ENCODE data around the gene SYF2.

- TF ChIP-seq CEBPB (IDR thresholded peaks at IDR 0.05; ENCODE audit: borderline replicate concordance, low read depth, low read length) (no peak), CTCF (CRISPR knock-in tag; IDR thresholded peaks at IDR 0.05) (no peak), EZH2 (conservative IDR thresholded peaks at IDR 0.05; ENCODE audit: low read depth, low read length) (no peak), ATF6 (CRISPR knock-in tag; conservative IDR thresholded peaks at IDR 0.05) (no peak), IKZF1 (IDR thresholded peaks at IDR 0.05) (no peak), ZKSCAN8 (CRISPR knock-in tag; IDR thresholded peaks at IDR 0.05; ENCODE audit: borderline replicate concordance) (no peak), ZKSCAN5 (CRISPR knock-in tag; IDR thresholded peaks at IDR 0.05) (no peak), FOXA1 (IDR thresholded peaks at IDR 0.05) (no peak), FOXA1 (CRISPR knock-in tag; IDR thresholded peaks at IDR 0.05) (no peak), SMAD3 (CRISPR knock-in tag; IDR thresholded peaks at IDR 0.05) (no peak), FOXP1 (IDR thresholded peaks at IDR 0.05) (no peak), FOXP1 (CRISPR knock-in tag; IDR thresholded peaks at IDR 0.05) (no peak), MAZ (IDR thresholded peaks at IDR 0.05; ENCODE audit: borderline replicate concordance, low read depth, low read length) (no peak), MAZ (CRISPR knock-in tag; IDR thresholded peaks at IDR 0.05; ENCODE audit: low read depth) (no peak)
Observed at GRCh38 chr1:25253911-25254310, 21.6 kb upstream of the SYF2 start.

All from HepG2 (cell line).